Measurements from ENCODE around the gene CFAP58. TPM values are rescaled to one million over a fixed set of nuclear protein-coding genes. Genes with fewer than 3 reads are reported as not detected.

CFAP58 gene
- total RNA-seq, 2 experiments from 2014 or later, result 0.60 to 0.64 TPM

DNA sequence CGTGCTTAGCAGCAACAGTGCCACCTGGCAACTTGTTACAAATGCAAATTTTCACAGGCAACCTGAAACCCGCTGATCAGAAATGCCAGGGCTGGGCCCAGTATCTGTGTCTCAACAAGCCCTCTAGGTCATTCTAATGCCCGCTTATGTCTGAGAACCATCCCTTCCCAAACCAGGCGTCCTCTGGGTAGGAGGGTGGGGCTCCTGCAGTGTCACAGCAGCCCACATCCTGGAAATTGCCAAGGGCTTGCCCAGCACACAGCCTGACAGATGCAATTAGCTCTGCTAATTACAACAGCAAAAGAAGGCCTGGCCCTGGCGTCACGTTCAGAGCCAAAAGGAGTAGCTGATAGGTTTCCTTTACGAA, 31.2 kb upstream of the CFAP58 start:
- ATAC-seq (peak; percentile 64), DNase-seq (peak; percentile 64)
- Mint-ChIP-seq H3K9me3 (ENCODE audit: low read depth) (no peaks in the 10 kb centered on the region), H3K4me1 (peaks cover 93% of the 10 kb centered on the region), H3K36me3 (ENCODE audit: low read depth) (peaks cover 40% of the 10 kb centered on the region), H3K4me3 (peak overlapping the region; percentile 51), H3K27ac (peak overlapping the region; percentile 87), H3K27me3 (no peaks in the 10 kb centered on the region)
- intact Hi-C loops (cut with DNase I, micrococcal nuclease), result no loop called here
- CTCF ChIA-PET, result interaction anchor here (0.6 to 3.8 kb wide), 7 partner anchors 10 to 48 kb away, joined by 3 to 27 read pairs (median 8); partner anchors contain the start of gene ITPRIP
- POLR2A ChIA-PET, result no interaction called here

- ChIA-PET POLR2A (no interaction called here), CTCF (interaction anchor here (0.6 to 3.8 kb wide), 7 partner anchors 11 to 30 kb away, joined by 3 to 27 read pairs (median 4); no protein-coding TSS in a partner anchor)
- peaks cover 95% of the 10 kb centered on the region for H3K4me1 Mint-ChIP-seq
- ATAC-seq (no peak), DNase-seq (no peak)
- intact Hi-C loops (cut with DNase I, micrococcal nuclease), result no loop called here
- no peaks in the 10 kb centered on the region for H3K9me3 Mint-ChIP-seq (ENCODE audit: low read depth)
- peak overlapping the region; percentile 87 for H3K27ac Mint-ChIP-seq
- H3K36me3 Mint-ChIP-seq (ENCODE audit: low read depth), result peaks cover 37% of the 10 kb centered on the region
- no peaks in the 10 kb centered on the region for H3K27me3 Mint-ChIP-seq
- H3K4me3 Mint-ChIP-seq, result peak overlapping the region; percentile 51
These were observed 30.5 kb upstream of the CFAP58 start for GRCh38 chr10:104323085-104323484.

- ChIA-PET POLR2A (no interaction called here), CTCF (interaction anchor here (0.6 to 3.8 kb wide), 8 partner anchors 12 to 69 kb away, joined by 3 to 27 read pairs (median 4); partner anchors contain the start of gene ITPRIP)
- Mint-ChIP-seq H3K36me3 (ENCODE audit: low read depth) (peaks cover 34% of the 10 kb centered on the region), H3K9me3 (ENCODE audit: low read depth) (no peaks in the 10 kb centered on the region), H3K27ac (peak overlapping the region; percentile 87), H3K4me3 (peak overlapping the region; percentile 38), H3K27me3 (no peaks in the 10 kb centered on the region), H3K4me1 (peaks cover 96% of the 10 kb centered on the region)
- intact Hi-C loops (cut with DNase I, micrococcal nuclease), result no loop called here
- ATAC-seq (no peak), DNase-seq (no peak)
These were observed 29.9 kb upstream of the CFAP58 start for GRCh38 chr10:104323760-104324201.

GRCh38 chr10:104324221-104324686, 29.4 kb upstream of the CFAP58 start:
- DNase-seq, result peak; percentile 21
- Mint-ChIP-seq H3K27ac (peak overlapping the region; percentile 87), H3K36me3 (ENCODE audit: low read depth) (peaks cover 34% of the 10 kb centered on the region), H3K4me1 (peaks cover 96% of the 10 kb centered on the region), H3K9me3 (ENCODE audit: low read depth) (no peaks in the 10 kb centered on the region), H3K27me3 (no peaks in the 10 kb centered on the region), H3K4me3 (peak overlapping the region; percentile 38)
- intact Hi-C loops (cut with DNase I, micrococcal nuclease), result no loop called here
- CTCF ChIA-PET, result interaction anchor here (0.6 to 3.8 kb wide), 7 partner anchors 12 to 69 kb away, joined by 3 to 27 read pairs (median 4); partner anchors contain the start of gene ITPRIP
- no peak for ATAC-seq
- POLR2A ChIA-PET, result interaction anchor here (0.6 kb wide), 1 partner anchor 44 kb away, joined by 5 read pairs; no protein-coding TSS in a partner anchor

DNA sequence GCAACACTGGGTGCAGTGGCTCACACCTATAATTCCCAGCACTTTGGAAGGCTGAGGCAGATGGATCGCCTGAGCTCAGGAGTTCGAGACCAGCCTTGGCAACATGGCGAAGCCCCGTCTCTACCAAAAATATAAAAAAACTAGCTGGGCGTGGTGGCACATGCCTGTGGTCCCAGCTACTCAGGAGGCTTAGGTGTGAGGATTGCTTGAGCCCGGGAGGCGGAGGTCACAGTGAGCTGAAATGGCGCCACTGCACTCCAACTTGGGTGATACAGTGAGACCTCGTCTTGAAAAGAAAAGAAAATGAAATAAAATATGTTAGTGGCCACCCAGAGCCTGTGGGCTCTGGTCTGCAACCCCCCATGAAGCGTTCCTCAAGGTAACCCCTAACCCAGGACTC, 28.7 kb upstream of the CFAP58 start:
- H3K36me3 Mint-ChIP-seq (ENCODE audit: low read depth), result peaks cover 34% of the 10 kb centered on the region
- peak overlapping the region; percentile 38 for H3K4me3 Mint-ChIP-seq
- peak overlapping the region; percentile 87 for H3K27ac Mint-ChIP-seq
- CTCF ChIA-PET, result interaction anchor here (0.7 to 3.8 kb wide), 5 partner anchors 13 to 57 kb away, joined by 3 to 27 read pairs (median 4); no protein-coding TSS in a partner anchor
- H3K4me1 Mint-ChIP-seq, result peaks cover 97% of the 10 kb centered on the region
- intact Hi-C loops (cut with DNase I, micrococcal nuclease), result no loop called here
- POLR2A ChIA-PET, result interaction anchor here (0.6 to 1.2 kb wide), 2 partner anchors 11 to 45 kb away, joined by 5 to 6 read pairs; no protein-coding TSS in a partner anchor
- no peaks in the 10 kb centered on the region for H3K27me3 Mint-ChIP-seq
- ATAC-seq (no peak), DNase-seq (peak; percentile 1)
- H3K9me3 Mint-ChIP-seq (ENCODE audit: low read depth), result no peaks in the 10 kb centered on the region

GRCh38 chr10:104325436-104326435, 27.9 kb upstream of the CFAP58 start:
- POLR2A ChIA-PET, result interaction anchor here (1.2 kb wide), 1 partner anchor 12 kb away, joined by 6 read pairs; no protein-coding TSS in a partner anchor
- intact Hi-C loops (cut with DNase I, micrococcal nuclease), result no loop called here
- H3K36me3 Mint-ChIP-seq (ENCODE audit: low read depth), result peaks cover 32% of the 10 kb centered on the region
- ATAC-seq (no peak), DNase-seq (peak; percentile 7)
- no peaks in the 10 kb centered on the region for H3K9me3 Mint-ChIP-seq (ENCODE audit: low read depth)
- CTCF ChIA-PET, result interaction anchor here (0.6 to 3.8 kb wide), 5 partner anchors 13 to 34 kb away, joined by 3 to 27 read pairs (median 4); no protein-coding TSS in a partner anchor
- peaks cover 98% of the 10 kb centered on the region for H3K4me1 Mint-ChIP-seq
- peak overlapping the region; percentile 30 for H3K4me3 Mint-ChIP-seq
- H3K27ac Mint-ChIP-seq, result peak overlapping the region; percentile 79
- no peaks in the 10 kb centered on the region for H3K27me3 Mint-ChIP-seq

DNA sequence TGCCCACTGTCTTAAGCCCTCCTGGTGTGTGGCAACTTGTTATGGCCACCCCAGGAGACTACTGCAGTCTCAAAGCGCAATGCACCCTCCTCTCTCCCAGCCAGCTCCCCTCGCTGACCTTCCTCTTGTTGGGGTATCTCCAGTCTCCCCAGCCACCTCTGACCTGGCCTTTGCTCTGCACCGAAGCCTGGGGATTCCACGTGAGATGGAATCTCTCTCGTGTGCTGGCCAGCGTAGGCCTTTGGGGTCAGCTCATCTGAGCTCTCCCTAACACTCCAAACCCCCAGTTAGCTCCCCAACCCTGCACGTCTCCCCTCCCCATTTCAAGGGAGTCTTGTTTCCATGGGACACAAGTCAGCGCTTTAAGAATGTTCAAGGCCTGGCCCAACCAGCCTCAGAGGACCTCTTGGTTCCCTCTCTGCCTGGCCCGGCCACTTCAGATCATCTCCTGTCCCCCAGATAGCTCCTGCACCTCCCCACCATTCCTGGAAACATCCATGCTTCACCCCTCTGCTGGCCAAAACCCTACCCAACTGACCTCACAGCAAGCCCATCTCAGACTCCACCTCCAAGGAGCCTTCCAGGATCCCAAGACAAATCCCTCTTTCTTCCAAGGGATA, 26.5 kb upstream of the CFAP58 start:
- no peak for DNase-seq
- Mint-ChIP-seq H3K27ac (peak overlapping the region; percentile 83), H3K9me3 (ENCODE audit: low read depth) (no peaks in the 10 kb centered on the region), H3K4me1 (peaks cover 100% of the 10 kb centered on the region), H3K27me3 (no peaks in the 10 kb centered on the region), H3K36me3 (ENCODE audit: low read depth) (peaks cover 32% of the 10 kb centered on the region), H3K4me3 (peak overlapping the region; percentile 75)
- ATAC-seq, result no peak
- ChIA-PET POLR2A (interaction anchor here (0.6 kb wide), 1 partner anchor 156 kb away, joined by 4 read pairs; no protein-coding TSS in a partner anchor), CTCF (interaction anchor here (0.6 to 1.9 kb wide), 2 partner anchors 21 to 343 kb away, joined by 3 to 19 read pairs; no protein-coding TSS in a partner anchor)
- intact Hi-C loops (cut with DNase I, micrococcal nuclease), result no loop called here

- peaks cover 35% of the 10 kb centered on the region for H3K36me3 Mint-ChIP-seq (ENCODE audit: low read depth)
- intact Hi-C loops (cut with DNase I, micrococcal nuclease), result loop anchor here in 1 of 2 experiments (2.0 kb wide), 1 partner anchor 59 kb away; the partner anchor contains the start of gene GSTO2
- ChIA-PET CTCF (interaction anchor here (1.9 to 3.1 kb wide), 3 partner anchors 22 to 36 kb away, joined by 19 to 23 read pairs (median 20); no protein-coding TSS in a partner anchor), POLR2A (interaction anchor here (2.2 kb wide), 1 partner anchor 10 kb away, joined by 18 read pairs; the partner anchor contains the start of gene ITPRIP)
- DNase-seq (peak; percentile 47), ATAC-seq (no peak)
- no peaks in the 10 kb centered on the region for H3K9me3 Mint-ChIP-seq (ENCODE audit: low read depth)
- H3K27me3 Mint-ChIP-seq, result no peaks in the 10 kb centered on the region
- H3K4me1 Mint-ChIP-seq, result peaks cover 99% of the 10 kb centered on the region
- peak overlapping the region; percentile 75 for H3K4me3 Mint-ChIP-seq
- peak overlapping the region; percentile 89 for H3K27ac Mint-ChIP-seq
These were observed 25.6 kb upstream of the CFAP58 start for GRCh38 chr10:104327745-104328645.

- no peak for DNase-seq
- Mint-ChIP-seq H3K36me3 (ENCODE audit: low read depth) (peaks cover 37% of the 10 kb centered on the region), H3K4me1 (peaks cover 99% of the 10 kb centered on the region), H3K4me3 (peak overlapping the region; percentile 75), H3K9me3 (ENCODE audit: low read depth) (no peaks in the 10 kb centered on the region), H3K27me3 (no peaks in the 10 kb centered on the region), H3K27ac (peak overlapping the region; percentile 89)
- ATAC-seq, result no peak
- ChIA-PET POLR2A (interaction anchor here (2.2 kb wide), 1 partner anchor 9 kb away, joined by 18 read pairs; the partner anchor contains the start of gene ITPRIP), CTCF (interaction anchor here (0.5 to 3.1 kb wide), 4 partner anchors 12 to 37 kb away, joined by 3 to 27 read pairs (median 22); no protein-coding TSS in a partner anchor)
- intact Hi-C loops (cut with DNase I, micrococcal nuclease), result loop anchor here in 1 of 2 experiments (2.0 kb wide), 1 partner anchor 60 kb away; the partner anchor contains the start of gene GSTO2
These were observed 25.1 kb upstream of the CFAP58 start for GRCh38 chr10:104328646-104328895.

Data from activated CD4-positive, alpha-beta T cell treated with anti-CD3 and anti-CD28 coated beads for 36 hours (primary cell).